ENCODE measurements around the gene NEO1. TPM values are rescaled to one million over a fixed set of nuclear protein-coding genes. Genes with fewer than 3 reads are reported as not detected.

NEO1 gene
- total RNA-seq, 5 donors from 2014 or later (not counting 1 experiment from before 2014, with no cell fraction given), result 5.0 to 16.6 (median 10.2) TPM

DNA sequence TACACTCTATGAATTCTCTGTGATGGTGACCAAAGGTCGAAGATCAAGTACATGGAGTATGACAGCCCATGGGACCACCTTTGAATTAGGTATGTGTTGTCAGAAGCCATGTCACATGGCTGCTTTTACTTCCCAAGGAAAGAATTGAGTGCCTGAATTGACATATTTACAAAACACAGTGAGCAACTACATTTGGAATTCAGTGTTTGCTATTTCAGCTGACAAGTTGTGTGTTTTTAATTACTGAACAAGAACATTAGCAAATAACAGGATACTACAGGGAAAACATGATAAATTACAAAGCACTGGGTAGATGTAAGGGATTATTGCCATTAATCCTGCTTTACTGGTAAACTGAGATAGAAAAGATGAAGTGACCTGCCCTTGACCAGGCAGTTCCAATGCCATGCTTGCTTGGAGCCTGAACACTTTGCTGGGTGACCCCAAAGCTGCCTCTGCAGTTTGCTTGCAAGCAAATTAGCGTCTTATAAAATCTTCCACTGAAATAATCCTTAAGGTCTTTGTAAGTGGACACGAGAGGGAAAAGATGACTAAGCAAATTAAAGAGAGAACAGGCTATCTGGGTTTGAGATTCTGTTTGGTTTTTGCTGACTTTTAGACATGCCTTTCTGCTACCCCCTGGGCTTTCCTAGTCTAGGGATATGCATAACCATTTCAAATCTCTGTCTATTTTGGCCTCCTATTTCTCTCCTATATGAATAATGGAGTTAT lies 218.3 kb downstream of the NEO1 start:
- no peak overlapping the region for H3K27ac ChIP-seq (ENCODE audit: low read length)
- Mint-ChIP-seq H3K27ac (no peak overlapping the region), H3K36me3 (peaks cover 25% of the 10 kb centered on the region), H3K27me3 (no peaks in the 10 kb centered on the region), H3K9me3 (no peaks in the 10 kb centered on the region), H3K4me1 (peaks cover 0 to 3% (median 3%) of the 10 kb centered on the region in 3 donors), H3K4me3 (no peak overlapping the region)
- peaks cover 0 to 2% of the 10 kb centered on the region in 2 experiments for H3K27me3 ChIP-seq (replicated peaks in 1 of 2; ENCODE audit: control insufficient read depth in 2 of 2, extremely low read depth in 1 of 2, insufficient read depth in 2 of 2, low read length in 1 of 2)
- WGBS (ENCODE audit: insufficient coverage), result 67% methylated on average over 1 of the region's 3 CpGs
- CTCF ChIA-PET, result no interaction called here
- POLR2A ChIA-PET, result no interaction called here
- no peaks in the 10 kb centered on the region for H3K4me1 ChIP-seq (ENCODE audit: control insufficient read depth in 1 of 2, extremely low read depth in 1 of 2, insufficient read depth in 2 of 2, low read length in 2 of 2)
- ATAC-seq (replicated peaks in 1 of 4) (no peak), DNase-seq (no peak)
- no peaks in the 10 kb centered on the region for H3K9me3 ChIP-seq
- no peak overlapping the region for H3K4me3 ChIP-seq (ENCODE audit: control insufficient read depth in 1 of 2, extremely low read depth in 1 of 2, low read length in 1 of 2)
- H3K36me3 ChIP-seq (ENCODE audit: control insufficient read depth in 2 of 2, extremely low read depth in 1 of 2, insufficient read depth in 1 of 2, low read length in 1 of 2), result no peaks in the 10 kb centered on the region

DNA sequence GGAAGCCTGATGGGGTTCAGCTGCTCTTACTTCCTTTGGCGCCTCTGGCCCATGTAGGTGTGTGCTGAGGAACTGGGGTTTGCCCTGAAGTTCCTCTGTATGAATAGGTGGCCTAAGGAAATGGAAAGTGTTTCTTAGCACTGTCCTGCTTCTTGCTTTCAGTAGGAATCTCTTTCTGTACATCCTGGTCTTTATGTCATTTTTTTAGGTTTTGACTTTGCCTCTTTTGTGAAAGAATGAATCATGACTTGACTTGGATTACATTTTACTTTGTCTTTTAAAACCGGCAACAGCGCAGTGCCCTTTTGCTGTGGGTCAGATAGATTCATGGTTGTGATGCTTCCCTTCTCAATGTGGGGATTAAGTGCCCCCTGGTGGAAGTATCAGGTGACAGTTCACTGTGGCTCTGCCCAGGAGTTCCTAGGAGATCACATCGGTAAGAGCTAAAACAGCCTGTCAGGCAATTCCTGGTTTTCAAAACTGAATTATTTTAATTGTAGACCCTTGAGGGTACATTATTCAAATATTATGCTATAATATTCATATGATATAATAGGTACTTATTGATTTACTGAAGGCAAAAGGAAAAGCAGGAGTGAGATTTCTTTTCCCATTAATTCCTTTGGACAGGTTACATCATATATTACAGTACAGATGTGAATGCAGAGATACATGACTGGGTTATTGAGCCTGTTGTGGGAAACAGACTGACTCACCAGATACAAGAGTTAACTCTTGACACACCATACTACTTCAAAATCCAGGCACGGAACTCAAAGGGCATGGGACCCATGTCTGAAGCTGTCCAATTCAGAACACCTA lies 221.1 kb downstream of the NEO1 start:
- Histone ChIP-seq H3K4me3 (ENCODE audit: control insufficient read depth in 1 of 2, extremely low read depth in 1 of 2, low read length in 1 of 2) (no peak overlapping the region), H3K36me3 (ENCODE audit: control insufficient read depth in 2 of 2, extremely low read depth in 1 of 2, insufficient read depth in 1 of 2, low read length in 1 of 2) (no peaks in the 10 kb centered on the region), H3K4me1 (ENCODE audit: control insufficient read depth in 1 of 2, extremely low read depth in 1 of 2, insufficient read depth in 2 of 2, low read length in 2 of 2) (no peaks in the 10 kb centered on the region), H3K27me3 (replicated peaks in 1 of 2; ENCODE audit: control insufficient read depth in 2 of 2, extremely low read depth in 1 of 2, insufficient read depth in 2 of 2, low read length in 1 of 2) (peaks cover 0 to 2% of the 10 kb centered on the region in 2 experiments), H3K27ac (ENCODE audit: low read length) (no peak overlapping the region), H3K9me3 (no peaks in the 10 kb centered on the region)
- 18% methylated on average over 3 of the region's 5 CpGs for WGBS (ENCODE audit: insufficient coverage)
- ChIA-PET POLR2A (no interaction called here), CTCF (interaction anchor here in 1 of 2 donors (0.6 to 2.4 kb wide), 3 partner anchors 8 to 32 kb away, joined by 3 to 11 read pairs (median 3); no protein-coding TSS in a partner anchor)
- H3K27ac Mint-ChIP-seq, result no peak overlapping the region
- peaks cover 23% of the 10 kb centered on the region for H3K36me3 Mint-ChIP-seq
- no peak overlapping the region for H3K4me3 Mint-ChIP-seq
- no peaks in the 10 kb centered on the region for H3K9me3 Mint-ChIP-seq
- peaks cover 0 to 3% (median 3%) of the 10 kb centered on the region in 3 donors for H3K4me1 Mint-ChIP-seq
- peak in 3 of 4 experiments; percentile 39 to 71 (median 52) for ATAC-seq (replicated peaks in 1 of 4)
- peak in 29 of 35 experiments; percentile 3 to 64 (median 19) for DNase-seq
- H3K27me3 Mint-ChIP-seq, result no peaks in the 10 kb centered on the region

DNA sequence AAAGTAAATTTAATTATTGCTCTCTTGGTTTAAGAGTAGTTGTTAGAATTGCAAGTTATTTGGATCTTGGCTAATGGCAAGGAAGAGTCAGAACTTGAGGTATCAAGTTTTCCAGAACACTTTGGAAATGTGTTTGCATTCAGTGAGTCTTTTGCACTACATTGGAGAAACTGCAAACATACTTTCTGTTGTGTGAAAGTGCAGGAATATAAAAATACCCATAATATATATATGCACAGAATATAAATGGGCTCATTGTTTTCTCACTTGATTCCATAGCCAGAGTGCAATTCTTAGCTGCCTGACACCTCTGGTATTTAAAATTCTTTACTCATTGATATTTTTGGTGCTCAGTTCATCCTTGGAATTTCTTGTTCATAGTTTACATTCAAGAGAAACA lies 223.6 kb downstream of the NEO1 start:
- H3K4me1 ChIP-seq (ENCODE audit: control insufficient read depth in 1 of 2, extremely low read depth in 1 of 2, insufficient read depth in 2 of 2, low read length in 2 of 2), result no peaks in the 10 kb centered on the region
- Mint-ChIP-seq H3K4me1 (peaks cover 0 to 3% (median 3%) of the 10 kb centered on the region in 3 donors), H3K36me3 (peaks cover 15% of the 10 kb centered on the region), H3K27me3 (no peaks in the 10 kb centered on the region), H3K9me3 (no peaks in the 10 kb centered on the region), H3K4me3 (no peak overlapping the region), H3K27ac (no peak overlapping the region)
- CTCF ChIA-PET, result interaction anchor here in 1 of 2 donors (0.6 kb wide), 1 partner anchor 904 kb away, joined by 4 read pairs; no protein-coding TSS in a partner anchor
- peaks cover 0 to 2% of the 10 kb centered on the region in 2 experiments for H3K27me3 ChIP-seq (replicated peaks in 1 of 2; ENCODE audit: control insufficient read depth in 2 of 2, extremely low read depth in 1 of 2, insufficient read depth in 2 of 2, low read length in 1 of 2)
- H3K9me3 ChIP-seq, result no peaks in the 10 kb centered on the region
- H3K27ac ChIP-seq (ENCODE audit: low read length), result no peak overlapping the region
- ATAC-seq (replicated peaks in 1 of 4) (no peak), DNase-seq (no peak)
- POLR2A ChIA-PET, result no interaction called here
- H3K4me3 ChIP-seq (ENCODE audit: control insufficient read depth in 1 of 2, extremely low read depth in 1 of 2, low read length in 1 of 2), result no peak overlapping the region
- H3K36me3 ChIP-seq (ENCODE audit: control insufficient read depth in 2 of 2, extremely low read depth in 1 of 2, insufficient read depth in 1 of 2, low read length in 1 of 2), result no peaks in the 10 kb centered on the region

DNA sequence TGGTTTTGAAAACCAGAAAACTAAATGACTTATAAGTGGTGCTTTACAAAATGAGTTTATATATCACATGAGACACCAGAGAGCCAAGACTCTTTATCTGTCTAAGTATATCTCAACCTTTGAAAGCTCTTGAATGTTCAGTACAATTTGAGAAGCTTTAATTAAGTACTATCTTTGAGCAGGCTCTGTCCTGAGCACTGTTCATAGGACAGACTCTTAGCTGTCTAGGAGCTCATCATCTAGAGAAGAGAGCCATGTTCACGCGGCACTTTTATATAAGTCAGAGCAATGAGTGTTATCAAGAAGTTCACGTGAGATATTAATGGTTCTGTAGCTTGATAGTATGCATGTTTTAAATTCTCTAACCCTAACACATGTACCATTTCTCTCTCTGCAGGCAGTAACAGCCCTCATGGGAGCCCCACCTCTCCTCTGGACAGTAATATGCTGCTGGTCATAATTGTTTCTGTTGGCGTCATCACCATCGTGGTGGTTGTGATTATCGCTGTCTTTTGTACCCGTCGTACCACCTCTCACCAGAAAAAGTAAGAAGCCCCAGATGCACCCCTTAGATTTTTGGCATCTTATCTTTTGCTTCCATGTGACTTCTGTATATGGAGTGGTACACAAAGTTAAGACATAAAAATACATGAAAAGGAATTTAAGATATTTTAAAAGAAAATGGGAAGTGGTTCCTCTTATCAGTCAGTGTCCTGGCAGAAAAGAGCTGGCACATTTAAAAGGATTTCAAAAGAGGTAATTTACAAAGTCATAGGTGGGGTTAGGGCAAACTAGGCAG lies 230.5 kb downstream of the NEO1 start:
- Mint-ChIP-seq H3K36me3 (peaks cover 37% of the 10 kb centered on the region), H3K4me1 (no peaks in the 10 kb centered on the region), H3K4me3 (no peak overlapping the region), H3K9me3 (no peaks in the 10 kb centered on the region), H3K27ac (no peak overlapping the region), H3K27me3 (peaks cover 0 to 3% of the 10 kb centered on the region in 2 donors)
- no peaks in the 10 kb centered on the region for H3K4me1 ChIP-seq (ENCODE audit: control insufficient read depth in 1 of 2, extremely low read depth in 1 of 2, insufficient read depth in 2 of 2, low read length in 2 of 2)
- no peaks in the 10 kb centered on the region for H3K36me3 ChIP-seq (ENCODE audit: control insufficient read depth in 2 of 2, extremely low read depth in 1 of 2, insufficient read depth in 1 of 2, low read length in 1 of 2)
- no peak overlapping the region for H3K27ac ChIP-seq (ENCODE audit: low read length)
- no peak overlapping the region for H3K4me3 ChIP-seq (ENCODE audit: control insufficient read depth in 1 of 2, extremely low read depth in 1 of 2, low read length in 1 of 2)
- no peak for ATAC-seq (replicated peaks in 1 of 4)
- WGBS (ENCODE audit: insufficient coverage), result no CpG with 5 or more reads among the region's 8 CpGs
- H3K9me3 ChIP-seq, result no peaks in the 10 kb centered on the region
- ChIA-PET POLR2A (no interaction called here), CTCF (interaction anchor here (0.6 to 1.4 kb wide), 4 partner anchors 17 to 354 kb away, joined by 3 to 4 read pairs (median 3); no protein-coding TSS in a partner anchor)
- no peak for DNase-seq
- H3K27me3 ChIP-seq (replicated peaks in 1 of 2; ENCODE audit: control insufficient read depth in 2 of 2, extremely low read depth in 1 of 2, insufficient read depth in 2 of 2, low read length in 1 of 2), result no peaks in the 10 kb centered on the region

DNA sequence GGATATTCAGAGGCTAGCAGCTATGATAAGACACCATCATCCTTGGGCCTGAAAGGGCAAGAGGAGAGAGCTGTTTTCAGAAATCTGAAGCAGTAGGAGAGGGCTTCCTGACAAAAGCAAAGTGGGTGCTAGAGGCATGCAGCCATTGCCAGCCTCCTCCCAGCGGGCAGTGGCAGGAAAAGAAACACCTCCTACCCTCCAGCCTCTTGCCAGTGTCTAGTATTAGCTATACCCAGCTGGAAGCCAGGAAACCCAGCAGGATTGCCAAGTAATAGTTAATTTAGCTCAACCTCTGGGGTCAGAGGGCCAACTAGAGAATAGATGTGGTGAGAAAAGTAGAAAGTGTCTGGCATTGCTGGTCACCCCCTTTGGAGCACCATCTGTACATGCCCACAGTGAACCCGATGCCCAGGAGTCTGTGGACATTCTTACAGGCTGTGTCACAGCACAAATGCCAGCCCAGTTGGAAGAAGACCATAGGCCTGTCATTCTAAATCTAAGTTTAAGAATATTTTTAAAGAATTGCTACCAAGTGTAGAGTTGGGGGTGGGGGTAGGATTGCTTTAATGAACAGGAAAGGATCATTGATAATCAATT lies 231.2 kb downstream of the NEO1 start:
- POLR2A ChIA-PET, result no interaction called here
- Histone ChIP-seq H3K36me3 (ENCODE audit: control insufficient read depth in 2 of 2, extremely low read depth in 1 of 2, insufficient read depth in 1 of 2, low read length in 1 of 2) (no peaks in the 10 kb centered on the region), H3K4me1 (ENCODE audit: control insufficient read depth in 1 of 2, extremely low read depth in 1 of 2, insufficient read depth in 2 of 2, low read length in 2 of 2) (no peaks in the 10 kb centered on the region), H3K27me3 (replicated peaks in 1 of 2; ENCODE audit: control insufficient read depth in 2 of 2, extremely low read depth in 1 of 2, insufficient read depth in 2 of 2, low read length in 1 of 2) (no peaks in the 10 kb centered on the region), H3K9me3 (no peaks in the 10 kb centered on the region), H3K27ac (ENCODE audit: low read length) (no peak overlapping the region), H3K4me3 (ENCODE audit: control insufficient read depth in 1 of 2, extremely low read depth in 1 of 2, low read length in 1 of 2) (no peak overlapping the region)
- ATAC-seq (replicated peaks in 1 of 4) (no peak), DNase-seq (no peak)
- no peak overlapping the region for H3K27ac Mint-ChIP-seq
- CTCF ChIA-PET, result interaction anchor here in 1 of 2 donors (0.5 to 1.4 kb wide), 3 partner anchors 21 to 353 kb away, joined by 3 to 5 read pairs (median 4); no protein-coding TSS in a partner anchor
- H3K4me3 Mint-ChIP-seq, result no peak overlapping the region
- H3K36me3 Mint-ChIP-seq, result peaks cover 42% of the 10 kb centered on the region
- no peaks in the 10 kb centered on the region for H3K4me1 Mint-ChIP-seq
- H3K9me3 Mint-ChIP-seq, result no peaks in the 10 kb centered on the region
- H3K27me3 Mint-ChIP-seq, result peaks cover 0 to 3% of the 10 kb centered on the region in 2 donors
- no CpG with 5 or more reads among the region's 2 CpGs for WGBS (ENCODE audit: insufficient coverage)
